Measurements from ENCODE around the gene TARDBP. TPM values are rescaled to one million over a fixed set of nuclear protein-coding genes. Genes with fewer than 3 reads are reported as not detected.

The TARDBP gene
- total and polyA plus RNA-seq, 2 experiments from 2014 or later, result 80.0 to 129 TPM

GRCh38 chr1:11027316-11027715, 14.9 kb downstream of the TARDBP start:
- Histone ChIP-seq H2AFZ (no peak overlapping the region), H3K79me2 (peaks cover 5% of the 10 kb centered on the region), H3K4me3 (no peak overlapping the region), H3K9me3 (ENCODE audit: low read depth) (no peaks in the 10 kb centered on the region), H3K9me2 (replicated peaks; ENCODE audit: insufficient read depth) (no peaks in the 10 kb centered on the region), H4K20me1 (ENCODE audit: insufficient read depth, poor library complexity, severe bottlenecking) (peaks cover 15% of the 10 kb centered on the region), H3K27me3 (no peaks in the 10 kb centered on the region), H3K4me2 (no peak overlapping the region), H3K4me1 (ENCODE audit: insufficient read depth) (no peaks in the 10 kb centered on the region), H3K36me3 (replicated peaks; ENCODE audit: insufficient read depth, low read depth) (peaks cover 4% of the 10 kb centered on the region), H3K27ac (no peak overlapping the region)
- TF ChIP-seq EZH2 (IDR thresholded peaks at IDR 0.05; ENCODE audit: borderline replicate concordance) (no peak), CTCF (IDR thresholded peaks at IDR 0.05; ENCODE audit: poor library complexity) (no peak), EZH2phosphoT487 (IDR thresholded peaks at IDR 0.05; ENCODE audit: low read depth, severe bottlenecking, unreplicated experiment) (no peak)
- 78% methylated on average over 6 of the region's 6 CpGs for WGBS (ENCODE audit: low lambda C conversion rate, missing lambda C conversion rate)
- no peak for DNase-seq (ENCODE audit: low spot score)

- H3K36me3 ChIP-seq (replicated peaks; ENCODE audit: insufficient read depth, low read depth), result peaks cover 4% of the 10 kb centered on the region
- TF ChIP-seq EZH2phosphoT487 (IDR thresholded peaks at IDR 0.05; ENCODE audit: low read depth, severe bottlenecking, unreplicated experiment) (no peak), EZH2 (IDR thresholded peaks at IDR 0.05; ENCODE audit: borderline replicate concordance) (no peak), CTCF (IDR thresholded peaks at IDR 0.05; ENCODE audit: poor library complexity) (no peak)
- peaks cover 5% of the 10 kb centered on the region for H3K79me2 ChIP-seq
- peaks cover 13% of the 10 kb centered on the region for H4K20me1 ChIP-seq (ENCODE audit: insufficient read depth, poor library complexity, severe bottlenecking)
- WGBS (ENCODE audit: low lambda C conversion rate, missing lambda C conversion rate), result 98% methylated on average over 3 of the region's 3 CpGs
- no peak overlapping the region for H2AFZ ChIP-seq
- H3K4me3 ChIP-seq, result no peak overlapping the region
- H3K9me3 ChIP-seq (ENCODE audit: low read depth), result no peaks in the 10 kb centered on the region
- no peaks in the 10 kb centered on the region for H3K9me2 ChIP-seq (replicated peaks; ENCODE audit: insufficient read depth)
- DNase-seq (ENCODE audit: low spot score), result no peak
- H3K27ac ChIP-seq, result no peak overlapping the region
- no peaks in the 10 kb centered on the region for H3K27me3 ChIP-seq
- no peaks in the 10 kb centered on the region for H3K4me1 ChIP-seq (ENCODE audit: insufficient read depth)
- H3K4me2 ChIP-seq, result no peak overlapping the region
Measured at GRCh38 chr1:11028018-11028417, 15.6 kb downstream of the TARDBP start.

GRCh38 chr1:11030865-11031264, 18.4 kb downstream of the TARDBP start:
- no peaks in the 10 kb centered on the region for H3K4me1 ChIP-seq (ENCODE audit: insufficient read depth)
- H3K27ac ChIP-seq, result no peak overlapping the region
- H2AFZ ChIP-seq, result no peak overlapping the region
- no peaks in the 10 kb centered on the region for H3K9me3 ChIP-seq (ENCODE audit: low read depth)
- H3K9me2 ChIP-seq (replicated peaks; ENCODE audit: insufficient read depth), result no peaks in the 10 kb centered on the region
- TF ChIP-seq EZH2 (IDR thresholded peaks at IDR 0.05; ENCODE audit: borderline replicate concordance) (no peak), EZH2phosphoT487 (IDR thresholded peaks at IDR 0.05; ENCODE audit: low read depth, severe bottlenecking, unreplicated experiment) (no peak), CTCF (IDR thresholded peaks at IDR 0.05; ENCODE audit: poor library complexity) (no peak)
- H3K79me2 ChIP-seq, result no peaks in the 10 kb centered on the region
- H3K4me3 ChIP-seq, result no peak overlapping the region
- no peak for DNase-seq (ENCODE audit: low spot score)
- peaks cover 3% of the 10 kb centered on the region for H4K20me1 ChIP-seq (ENCODE audit: insufficient read depth, poor library complexity, severe bottlenecking)
- 91% methylated on average over 9 of the region's 9 CpGs for WGBS (ENCODE audit: low lambda C conversion rate, missing lambda C conversion rate)
- no peaks in the 10 kb centered on the region for H3K27me3 ChIP-seq
- no peak overlapping the region for H3K4me2 ChIP-seq
- H3K36me3 ChIP-seq (replicated peaks; ENCODE audit: insufficient read depth, low read depth), result no peaks in the 10 kb centered on the region

All from hepatocyte (in vitro differentiated cells).